CD4-positive, alpha-beta T cell treated with Interleukin-10 for 1 hour (primary cell): Measurements from ENCODE around the gene ZDHHC14.
"Not testable (repeated sequence)": the region's sequence is repeated elsewhere in the genome, so short reads cannot be mapped to it uniquely, and the experiment has no call there.

Experiments
- DNase-seq: peaks from one replicate; pipeline ENCODE4 v3.0.0-alpha.2; 2020

ZDHHC14 gene

DNA sequence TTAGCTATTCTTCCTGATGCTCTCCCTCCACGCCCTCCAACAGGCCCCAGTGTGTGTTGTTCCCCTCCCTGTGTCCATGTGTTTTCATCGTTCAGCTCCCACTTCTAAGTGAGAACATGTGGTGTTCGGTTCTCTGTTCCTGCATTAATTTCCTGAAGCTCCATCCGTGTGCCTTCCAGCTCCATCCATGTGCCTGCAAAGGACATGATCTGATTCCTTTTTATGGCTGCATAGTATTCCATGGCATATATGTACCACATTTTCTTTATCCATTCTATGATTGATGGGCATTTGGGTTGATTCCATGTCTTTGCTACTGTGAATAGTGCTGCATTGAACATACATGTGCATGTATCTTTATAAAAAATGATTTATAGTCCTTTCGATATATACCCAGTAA lies 27.4 kb downstream of the ZDHHC14 start:
- DNase-seq: not testable (repeated sequence)

DNA sequence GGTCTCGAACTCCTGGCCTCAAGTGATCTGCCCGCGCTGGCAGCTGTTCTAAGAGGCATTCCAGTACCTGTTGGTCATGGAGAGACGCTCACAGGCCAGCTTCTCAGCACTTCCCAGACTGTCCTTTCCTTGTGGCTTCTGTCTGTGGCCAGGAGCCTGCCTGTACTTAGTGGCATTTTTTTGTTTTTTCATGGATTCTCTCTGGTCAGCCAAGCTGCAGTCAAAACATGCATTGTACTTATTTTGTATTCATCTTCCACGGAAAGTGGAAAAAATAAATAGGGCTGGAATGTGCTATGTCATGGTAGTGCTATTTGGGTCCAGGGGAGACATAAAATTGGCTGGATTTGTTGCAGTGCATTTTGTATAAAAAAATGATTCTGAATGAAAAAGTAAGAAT lies 29.1 kb downstream of the ZDHHC14 start:
- DNase-seq: no peak

DNA sequence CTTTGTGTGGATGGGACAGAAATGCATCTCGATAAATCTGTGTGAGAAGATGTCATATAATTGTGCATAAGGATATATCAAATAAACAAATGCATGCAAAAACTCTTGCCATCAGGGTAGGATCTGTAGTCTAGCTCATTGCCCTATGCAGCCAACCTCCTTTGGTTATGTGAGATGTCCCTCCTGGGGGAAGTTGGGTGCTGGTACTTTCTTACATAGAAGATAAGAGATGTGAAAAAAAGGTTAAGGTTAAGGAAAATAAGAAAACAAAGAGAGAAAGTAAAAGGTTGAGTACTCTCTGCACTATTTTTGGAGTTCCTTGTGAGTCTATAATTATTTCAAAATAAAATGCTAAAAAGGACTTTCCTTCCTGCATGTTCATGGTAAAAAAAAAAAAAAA lies 30.4 kb downstream of the ZDHHC14 start:
- DNase-seq: no peak

DNA sequence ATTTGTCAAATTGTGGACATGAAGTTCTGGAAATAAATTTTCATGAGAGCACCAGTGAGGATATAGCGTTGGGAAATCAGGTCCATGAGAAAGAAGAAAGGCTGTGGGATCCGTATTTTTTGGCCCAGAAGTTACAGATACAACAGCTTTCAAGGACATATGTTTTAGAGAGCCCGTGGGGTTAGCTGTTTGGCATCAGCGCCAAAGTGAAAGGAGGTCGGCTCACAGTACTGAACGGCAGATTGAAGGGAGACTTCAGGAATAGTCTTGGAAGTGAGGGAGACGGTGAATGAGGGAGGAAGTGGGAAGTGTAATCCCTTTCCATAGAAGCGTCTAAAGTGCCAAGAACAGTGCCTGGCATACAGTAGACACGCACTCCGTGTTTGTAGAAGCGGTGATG lies 31.8 kb downstream of the ZDHHC14 start:
- no peak for DNase-seq

DNA sequence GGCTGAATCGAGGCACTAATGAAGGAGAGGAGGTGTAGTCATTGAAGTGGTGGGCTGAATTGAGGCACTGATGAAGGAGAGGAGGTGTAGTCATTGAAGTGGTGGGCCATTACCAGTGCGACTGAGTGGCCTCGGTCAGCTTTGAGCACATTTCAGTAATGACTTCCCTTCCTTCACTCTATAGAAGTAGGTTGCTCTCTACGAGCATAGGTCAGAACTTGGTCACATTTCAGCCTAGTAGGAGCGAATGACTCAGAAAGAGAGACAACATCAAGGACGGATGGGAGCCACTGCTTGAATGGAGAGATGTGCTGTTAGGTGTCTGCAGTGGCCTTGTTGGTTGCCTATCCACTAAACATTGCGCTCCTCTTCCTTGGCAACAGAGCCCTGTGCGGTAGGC lies 39.5 kb downstream of the ZDHHC14 start:
- no peak for DNase-seq

DNA sequence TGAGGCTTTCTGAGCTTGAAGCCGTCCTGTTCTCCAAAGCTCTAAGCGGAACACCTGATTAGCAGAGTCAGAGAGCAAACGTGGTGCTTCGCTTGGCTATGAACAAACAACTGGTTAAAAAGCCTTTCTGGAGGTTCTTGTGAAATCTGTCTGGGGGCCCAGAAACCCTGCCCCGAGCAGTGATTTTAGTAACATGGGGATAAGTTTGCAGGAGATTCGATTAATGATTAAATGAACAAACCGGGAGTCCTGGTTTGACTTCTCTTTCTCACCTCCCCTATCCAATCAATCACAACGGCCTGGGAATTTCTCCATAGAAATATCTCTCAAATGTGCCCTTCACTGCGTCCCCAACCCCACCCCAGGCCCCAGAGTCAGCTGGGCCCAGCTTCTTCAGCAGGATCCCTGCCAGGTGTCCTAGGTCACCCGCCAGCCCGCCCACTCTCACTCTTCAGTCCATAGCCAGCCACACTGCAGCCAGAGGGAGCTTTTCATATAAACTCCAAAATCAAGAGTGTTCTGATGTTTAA lies 43.6 kb downstream of the ZDHHC14 start:
- no peak for DNase-seq

DNA sequence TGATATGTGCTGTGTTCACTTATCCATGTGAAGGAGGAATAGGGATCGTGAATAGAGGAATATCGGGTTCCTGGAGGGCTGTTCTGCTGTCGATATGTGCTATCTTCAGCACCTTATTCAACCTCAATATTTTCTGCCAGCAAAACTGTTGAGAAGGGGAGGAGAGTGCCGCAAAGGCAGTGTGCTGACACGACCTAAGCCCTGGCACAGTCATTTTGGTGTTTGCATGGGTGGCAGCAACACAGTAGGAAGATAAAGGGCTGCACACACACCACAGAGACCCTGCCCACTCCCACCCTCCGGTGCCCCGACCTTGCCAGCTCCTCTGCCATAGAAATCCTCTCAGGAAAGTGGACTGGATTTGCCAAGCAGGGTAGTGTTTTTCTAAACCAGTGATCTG lies 47.0 kb downstream of the ZDHHC14 start:
- DNase-seq: no peak

DNA sequence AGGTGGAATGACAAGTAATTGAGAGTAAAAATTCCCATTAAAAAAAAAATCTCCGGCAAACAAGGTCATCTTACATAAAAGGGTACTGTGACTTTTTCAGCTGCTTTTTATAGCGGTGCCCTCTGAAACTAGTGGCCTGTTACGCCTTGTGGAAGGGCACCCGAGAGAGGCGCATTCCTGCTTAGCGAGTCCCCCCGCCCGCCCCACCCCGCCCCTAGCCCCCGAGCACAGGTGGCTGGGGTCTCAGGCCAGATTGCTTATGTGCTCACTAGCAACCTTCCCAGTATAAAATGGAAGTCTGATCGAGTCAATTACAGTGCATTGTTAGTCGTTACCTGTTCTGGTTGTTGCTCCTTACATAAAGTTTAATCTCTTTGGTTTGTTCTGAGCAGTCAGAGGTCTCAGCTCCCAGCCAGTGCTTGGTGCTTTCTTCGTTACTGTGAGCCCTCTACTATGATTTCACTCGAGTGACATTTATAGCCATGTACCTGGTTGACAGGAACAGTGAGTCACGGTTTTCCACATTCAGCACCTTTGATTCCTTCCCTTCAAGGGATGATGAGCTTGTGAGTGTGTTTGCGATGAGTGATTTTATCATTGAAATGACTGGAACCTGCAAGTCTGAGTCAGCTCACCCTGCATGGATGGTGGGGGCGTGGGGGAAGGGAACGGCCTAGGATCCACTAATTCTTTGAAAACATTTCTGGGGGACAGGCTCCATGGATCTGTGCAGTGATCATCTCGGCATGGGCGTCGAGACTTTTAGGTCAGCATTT lies 47.6 kb downstream of the ZDHHC14 start:
- DNase-seq: no peak

DNA sequence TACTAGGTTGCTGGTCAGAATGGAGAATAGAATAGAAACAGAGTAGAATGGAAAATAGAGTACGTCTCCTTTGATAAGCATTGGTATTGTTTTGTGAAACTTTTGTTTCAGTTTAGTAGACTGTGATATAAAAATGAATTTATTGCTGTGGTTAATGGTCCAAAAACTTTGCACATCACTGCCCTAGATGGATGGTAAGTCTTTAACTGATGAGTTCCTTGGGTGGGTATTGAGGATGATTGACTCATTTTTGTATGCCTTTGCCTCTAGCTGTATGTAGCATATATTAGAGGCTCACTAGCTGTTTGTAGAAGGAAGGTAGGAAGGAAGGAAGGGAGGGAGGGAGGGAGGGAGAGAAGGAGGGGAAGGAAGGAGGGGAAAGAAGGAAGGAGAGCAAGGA lies 48.3 kb downstream of the ZDHHC14 start:
- DNase-seq: no peak

DNA sequence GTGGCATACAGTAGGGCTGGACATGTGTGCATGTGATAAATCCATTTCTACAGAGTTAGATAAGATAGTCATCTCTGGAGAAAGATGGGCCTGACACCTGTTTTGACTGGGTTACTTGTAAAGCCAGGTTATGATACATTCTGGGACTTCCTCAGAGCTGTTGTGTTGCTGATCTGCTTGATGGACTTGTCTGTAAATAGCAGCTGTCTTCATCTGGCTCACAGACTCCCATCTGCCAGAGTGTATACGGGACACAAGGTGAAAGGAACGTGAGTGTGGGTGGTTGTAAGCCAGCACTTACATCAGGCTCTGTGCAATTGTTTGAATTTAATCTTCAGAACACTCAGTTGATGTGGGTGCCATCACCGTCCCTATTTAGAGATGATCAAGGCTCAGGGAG lies 49.8 kb downstream of the ZDHHC14 start:
- DNase-seq: no peak

DNA sequence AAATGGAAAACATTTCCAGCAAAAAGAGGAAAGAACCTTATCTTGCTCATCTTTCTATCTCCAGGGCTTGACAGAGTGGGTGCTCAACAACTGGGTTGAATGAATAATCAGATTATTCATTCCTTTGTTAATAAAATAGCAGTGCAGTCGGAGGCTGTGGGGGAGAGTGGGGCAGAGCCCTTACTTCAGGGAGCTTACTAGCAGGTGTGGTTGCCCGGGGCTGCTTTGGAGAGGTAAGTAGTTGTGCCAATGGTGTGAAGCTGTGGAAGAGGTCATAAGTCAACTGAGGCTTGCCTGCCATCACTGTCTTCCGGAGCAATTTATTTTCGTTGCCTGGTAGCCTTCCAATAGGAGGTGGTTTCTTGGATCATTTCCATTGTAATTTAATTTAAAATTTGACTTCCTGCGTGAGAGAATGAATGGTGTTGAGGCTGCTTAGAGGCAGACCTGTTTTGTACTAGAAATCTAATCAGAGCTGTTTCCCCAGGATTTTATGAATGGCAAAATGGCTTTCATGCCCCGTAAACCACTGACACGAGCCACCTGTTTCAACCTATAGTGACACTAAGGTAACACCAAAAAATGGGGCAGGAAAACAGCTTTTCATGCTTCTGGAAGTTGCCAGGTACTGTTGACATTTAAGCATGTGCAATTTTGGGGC lies 51.4 kb downstream of the ZDHHC14 start:
- DNase-seq: no peak

DNA sequence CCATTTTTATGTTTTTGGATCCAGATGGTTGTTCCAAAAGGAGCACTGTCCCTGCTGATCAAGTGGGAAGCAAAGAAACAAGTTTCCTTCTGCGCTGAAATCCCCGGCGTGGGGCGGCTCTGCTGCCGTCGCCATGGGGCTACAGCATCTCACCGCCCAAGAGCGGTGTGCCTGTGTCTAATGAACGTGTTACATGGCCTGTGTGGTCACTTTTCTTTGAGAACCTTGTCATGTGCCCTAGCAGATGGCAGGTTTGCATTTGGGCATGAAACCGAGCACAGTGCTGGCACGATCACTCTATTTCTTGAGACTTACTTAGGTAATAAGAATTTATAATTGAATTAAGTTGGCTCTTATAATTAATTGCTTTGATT lies 51.9 kb downstream of the ZDHHC14 start:
- no peak for DNase-seq

DNA sequence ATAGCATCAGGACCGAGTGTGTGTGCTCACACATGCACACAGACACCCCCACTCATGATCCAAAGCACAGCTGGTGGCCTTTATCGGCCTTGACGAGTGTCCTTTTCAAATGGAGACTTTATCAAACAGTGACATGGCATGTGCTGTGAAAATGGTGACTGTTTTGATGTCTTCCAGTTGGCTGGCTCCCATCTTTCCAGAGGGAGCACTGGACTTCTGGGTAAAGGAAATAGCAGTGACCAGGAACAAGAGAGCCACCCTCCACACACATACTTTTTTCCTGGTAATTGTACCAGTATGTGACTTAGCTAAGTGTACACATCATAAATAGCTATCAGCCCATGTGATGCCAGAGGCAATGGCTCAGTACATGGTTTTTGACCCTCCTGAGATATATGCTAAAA lies 52.7 kb downstream of the ZDHHC14 start:
- no peak for DNase-seq

DNA sequence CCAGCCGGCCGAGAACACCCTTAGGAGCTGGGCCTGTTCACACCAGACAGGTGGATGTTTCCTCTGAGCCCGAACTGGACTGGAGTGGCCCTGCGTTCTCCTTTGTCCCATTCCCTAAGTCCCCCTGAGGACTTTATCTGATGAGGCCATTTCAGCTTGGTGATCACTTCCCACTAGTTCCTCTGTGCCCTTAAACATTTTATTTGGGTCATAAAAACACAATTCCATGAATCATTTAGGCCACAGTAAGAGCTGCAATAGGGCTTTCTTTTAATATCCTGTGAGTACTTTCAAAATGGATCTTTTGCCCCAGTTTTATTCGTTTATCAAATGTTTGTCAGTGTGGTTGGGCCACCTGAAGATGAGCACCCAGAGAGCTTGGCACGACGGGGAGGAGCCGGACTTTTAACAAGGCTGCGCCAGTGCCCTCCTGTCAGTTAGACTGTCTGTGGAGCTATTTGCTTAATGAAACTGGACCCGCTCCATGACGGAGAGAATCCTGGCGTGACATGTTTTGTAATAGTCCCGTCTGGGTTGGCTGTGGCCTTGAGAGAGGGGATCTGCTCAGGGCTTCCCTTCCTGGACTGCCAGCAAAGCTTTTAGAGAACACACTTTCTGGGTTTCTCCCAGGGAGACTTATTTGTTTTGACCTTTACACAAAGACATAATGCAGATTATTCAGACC lies 53.5 kb downstream of the ZDHHC14 start:
- no peak for DNase-seq

DNA sequence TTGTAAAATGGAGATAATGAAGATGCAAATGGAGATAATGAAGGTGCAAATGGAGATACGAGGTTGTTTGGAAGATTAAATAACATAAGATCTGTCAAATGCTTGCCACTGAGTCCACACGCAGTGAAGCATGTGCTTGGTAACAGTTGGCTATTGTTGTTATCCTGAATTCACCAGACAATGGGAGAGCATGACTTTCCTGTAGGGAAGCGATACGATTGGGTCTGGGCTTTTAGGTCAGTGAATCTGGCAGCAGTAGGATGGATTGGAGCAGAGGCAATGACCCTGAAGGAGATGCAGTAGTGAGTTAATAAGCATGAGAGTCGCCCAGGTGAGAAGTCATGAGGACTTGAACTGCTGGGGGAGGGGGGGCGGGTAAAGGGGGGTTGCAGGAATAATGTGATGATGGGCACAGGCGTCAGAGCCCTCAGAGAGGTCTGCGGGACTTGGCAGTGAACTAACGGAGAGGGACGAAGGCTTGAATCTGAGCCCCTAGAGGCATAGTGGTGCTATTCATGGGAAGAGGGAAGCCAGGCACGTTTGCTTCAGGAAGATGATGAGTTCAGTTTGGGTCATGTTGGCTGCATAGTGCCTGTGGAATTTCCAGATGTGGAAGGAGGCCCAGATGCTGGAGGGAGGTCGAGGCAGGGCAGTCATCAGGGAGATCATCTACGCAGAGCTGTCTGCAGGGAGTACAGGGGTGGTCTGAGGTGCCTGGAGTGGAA lies 55.4 kb downstream of the ZDHHC14 start:
- no peak for DNase-seq

DNA sequence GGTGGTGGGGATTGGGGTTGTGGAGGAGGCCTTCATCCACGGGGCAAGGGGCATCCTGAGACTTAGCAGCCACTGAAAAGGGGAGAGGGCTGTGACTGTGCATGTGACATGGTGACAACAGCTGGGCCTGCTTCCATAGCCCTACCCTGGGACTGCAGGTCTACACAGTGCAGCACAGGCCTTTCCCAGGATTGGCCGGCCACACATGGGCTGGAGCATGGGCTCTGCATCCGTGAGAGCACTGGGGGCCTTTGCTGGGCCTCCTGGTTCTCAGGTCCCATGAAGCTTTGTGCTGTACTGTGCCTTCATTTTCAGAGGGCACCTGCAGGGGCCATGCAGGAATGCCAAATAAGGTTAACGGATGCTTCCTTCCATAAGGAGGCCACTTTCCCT lies 56.0 kb downstream of the ZDHHC14 start:
- no peak for DNase-seq

DNA sequence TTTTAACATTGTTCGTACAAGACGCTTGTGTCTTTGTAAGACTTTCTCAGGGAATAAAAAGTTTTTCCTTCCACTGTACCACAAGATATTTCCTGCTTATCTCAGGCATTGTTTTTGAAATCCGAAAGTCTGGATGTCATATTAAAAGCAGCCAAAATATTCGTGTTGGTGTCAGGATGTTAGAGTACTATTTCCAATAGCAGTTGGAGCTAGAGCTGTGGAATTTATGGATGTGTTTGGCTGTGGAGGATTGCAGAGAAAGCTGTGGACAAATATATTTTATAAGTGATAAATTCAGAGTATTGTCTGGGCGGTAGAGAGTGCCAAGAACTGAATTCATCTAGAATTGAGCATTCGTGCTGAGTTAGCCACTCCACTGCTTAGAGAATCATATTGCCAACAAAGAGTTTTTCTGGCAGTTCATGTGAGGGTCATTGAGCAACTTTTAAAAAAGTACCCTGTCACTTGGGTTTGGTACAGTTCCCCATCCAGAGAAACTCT lies 57.7 kb downstream of the ZDHHC14 start:
- DNase-seq: no peak

DNA sequence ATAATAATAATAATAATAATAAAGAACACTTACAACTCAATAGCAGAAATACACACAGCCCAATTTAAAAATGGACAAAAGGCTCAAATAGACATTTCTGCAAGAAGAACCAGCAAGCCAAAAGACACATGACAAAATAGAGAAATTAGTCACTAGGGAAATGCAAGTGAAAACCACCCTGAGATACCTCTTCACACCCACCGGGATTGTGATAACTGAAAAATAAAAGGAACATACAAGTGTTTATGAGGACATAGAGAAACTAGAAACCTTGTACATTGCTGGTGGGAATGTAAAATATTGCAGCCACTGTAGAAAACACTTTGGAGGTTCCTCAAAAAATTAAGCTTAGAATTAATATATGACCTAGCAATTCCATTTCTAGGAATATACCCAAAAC lies 59.2 kb downstream of the ZDHHC14 start:
- no peak for DNase-seq

DNA sequence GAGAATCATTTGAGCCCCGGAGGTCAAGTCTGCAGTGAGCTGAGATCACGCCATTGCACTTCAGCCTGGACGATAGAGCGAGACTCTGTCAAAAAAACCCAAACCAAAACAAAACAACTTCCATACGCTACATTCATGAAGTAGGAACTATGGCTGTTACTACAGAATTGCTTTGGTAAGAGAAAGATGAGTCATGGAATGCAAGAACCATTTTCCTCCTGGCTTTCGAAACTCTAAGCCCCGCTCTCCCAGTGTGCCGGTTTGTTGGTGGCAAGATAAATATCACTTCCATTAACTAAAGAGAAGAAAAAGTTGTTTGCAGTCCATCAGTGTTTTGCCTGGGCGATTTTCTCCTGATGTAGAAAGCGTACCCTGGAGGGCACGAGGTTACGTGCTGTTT lies 61.3 kb downstream of the ZDHHC14 start:
- no peak for DNase-seq

DNA sequence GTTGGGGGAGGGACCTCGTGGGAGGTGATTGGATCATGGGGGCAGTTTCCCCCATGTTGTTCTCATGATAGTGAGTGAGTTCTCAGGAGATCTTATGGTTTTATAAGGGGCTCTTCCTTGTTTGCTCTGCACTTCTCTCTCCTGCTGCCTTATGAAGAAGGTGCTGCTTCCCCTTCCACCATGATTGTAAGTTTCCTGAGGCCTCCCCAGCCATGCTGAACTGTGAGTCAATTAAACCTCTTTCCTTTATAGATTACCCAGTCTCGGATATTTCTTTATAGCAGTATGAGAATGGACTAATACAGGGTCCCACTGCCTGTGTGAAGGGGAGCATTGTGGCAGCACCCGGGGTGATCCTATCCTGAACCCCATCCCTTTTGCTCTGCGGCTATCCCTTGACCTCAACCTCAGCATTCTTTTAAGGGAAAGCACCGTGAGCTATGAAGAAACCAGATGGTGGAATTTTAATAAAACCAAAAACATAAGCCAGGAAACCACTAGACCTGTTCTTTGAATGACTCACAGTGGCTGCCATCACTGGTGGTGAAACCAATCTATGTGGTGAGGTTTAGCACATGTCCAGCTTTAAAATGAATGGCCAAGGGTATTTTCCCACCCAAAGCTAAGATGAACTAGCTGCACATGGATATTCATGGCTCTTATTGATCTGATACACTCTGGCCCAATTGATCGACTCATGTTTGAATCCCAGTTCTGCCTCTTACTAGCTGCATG lies 62.2 kb downstream of the ZDHHC14 start:
- no peak for DNase-seq

DNA sequence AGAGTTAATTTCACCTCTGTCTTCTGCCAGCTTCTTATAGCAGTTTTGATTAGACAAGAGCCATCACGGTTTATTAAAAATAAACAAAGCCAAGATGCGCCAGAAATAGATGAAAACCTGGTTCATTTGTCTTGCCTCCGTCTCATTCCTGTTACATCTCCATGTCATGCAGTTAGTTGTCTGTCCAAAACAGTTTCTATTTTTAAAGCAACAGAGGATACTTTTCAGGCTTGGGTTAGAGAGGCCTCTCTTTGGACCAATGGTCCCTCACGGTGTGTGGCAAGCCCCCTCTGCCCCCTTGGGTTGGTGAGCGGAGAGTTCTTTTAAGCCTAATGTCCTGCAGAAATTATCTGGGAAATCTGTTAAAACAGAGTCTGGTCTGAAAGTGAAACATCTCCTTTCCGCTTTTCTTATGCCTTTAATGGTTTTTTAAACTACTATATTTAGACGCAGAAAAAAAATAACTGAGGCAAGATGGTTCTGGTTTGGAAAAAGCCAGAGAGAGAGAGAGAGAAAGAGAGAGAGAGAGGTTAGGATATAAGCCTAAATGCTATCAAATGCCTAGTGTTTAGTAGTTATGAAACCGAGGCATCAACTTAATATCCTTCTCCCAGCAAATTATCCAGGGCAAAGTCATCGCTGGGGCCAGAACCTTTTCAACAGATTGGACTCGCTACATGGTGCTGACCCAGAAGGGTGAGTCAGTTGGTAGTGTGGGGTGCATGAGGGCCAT lies 64.5 kb downstream of the ZDHHC14 start:
- no peak for DNase-seq

DNA sequence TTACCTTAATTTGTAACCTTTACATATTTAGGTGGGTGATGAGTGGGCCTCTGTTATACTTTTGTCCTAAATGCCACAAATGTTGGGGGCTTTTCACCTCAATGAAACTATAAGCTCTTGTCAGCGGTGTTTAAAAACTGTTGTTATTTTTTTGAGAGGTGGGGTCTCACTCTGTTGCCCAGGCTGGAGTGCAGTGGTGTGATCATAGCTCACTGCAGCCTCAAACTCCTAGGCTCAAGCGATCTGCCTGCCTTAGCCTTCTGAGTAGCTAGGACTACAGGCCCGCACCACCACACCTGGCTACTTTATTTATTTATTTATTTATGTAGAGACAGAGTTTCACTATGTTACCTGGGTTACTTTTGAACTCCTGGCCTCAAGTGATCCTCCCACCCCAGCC lies 66.7 kb downstream of the ZDHHC14 start:
- DNase-seq: no peak
